Middle frontal gyrus (tissue), 1 donor: Measurements from ENCODE around the gene USP34.
"Not testable (repeated sequence)": the region's sequence is repeated elsewhere in the genome, so short reads cannot be mapped to it uniquely, and the experiment has no call there.

ENCODE experiments used
- DNase-seq: peaks from one replicate; pipeline ENCODE4 v3.0.0-alpha.2; 2015; ENCODE audit warnings: low spot score; ENCODE audit errors: extremely low spot score

The USP34 gene

GRCh38 chr2:61185231-61185728, 285.6 kb downstream of the USP34 start:
- DNase-seq: no peak

GRCh38 chr2:61184263-61184662, 286.6 kb downstream of the USP34 start:
- no peak for DNase-seq

- DNase-seq: no peak
Observed at GRCh38 chr2:61183795-61184194, 287.1 kb downstream of the USP34 start.

- no peak for DNase-seq
Observed at GRCh38 chr2:61182059-61182383, 288.9 kb downstream of the USP34 start.

- no peak for DNase-seq
Observed at GRCh38 chr2:61181382-61182058, 289.4 kb downstream of the USP34 start.

GRCh38 chr2:61180686-61181085, 290.2 kb downstream of the USP34 start:
- DNase-seq: no peak

GRCh38 chr2:61179701-61180639, 290.9 kb downstream of the USP34 start:
- DNase-seq: no peak

GRCh38 chr2:61178603-61179545, 292.0 kb downstream of the USP34 start:
- no peak for DNase-seq

- DNase-seq: no peak
Observed at GRCh38 chr2:61177727-61178549, 292.9 kb downstream of the USP34 start.

GRCh38 chr2:61176755-61177726, 293.8 kb downstream of the USP34 start:
- DNase-seq: peak; percentile 74

GRCh38 chr2:61175036-61175435, 295.9 kb downstream of the USP34 start:
- no peak for DNase-seq

- no peak for DNase-seq
Observed at GRCh38 chr2:61173116-61173515, 297.8 kb downstream of the USP34 start.

- DNase-seq: no peak
Observed at GRCh38 chr2:61172671-61173070, 298.2 kb downstream of the USP34 start.

- DNase-seq: no peak
Observed at GRCh38 chr2:61167579-61167978, 303.3 kb downstream of the USP34 start.

GRCh38 chr2:61165946-61166345, 304.9 kb downstream of the USP34 start:
- no peak for DNase-seq

GRCh38 chr2:61165082-61165481, 305.8 kb downstream of the USP34 start:
- DNase-seq: not testable (repeated sequence)

- DNase-seq: no peak
Observed at GRCh38 chr2:61162721-61163120, 308.2 kb downstream of the USP34 start.

- DNase-seq: no peak
Observed at GRCh38 chr2:61161888-61162287, 309.0 kb downstream of the USP34 start, which contains the start of gene C2orf74. Gene C2orf74 (plus strand): TSS chr2:61162188. CDS start chr2:61162515, 327 bp downstream.

GRCh38 chr2:61158356-61158955, 312.4 kb downstream of the USP34 start:
- no peak for DNase-seq
